H1 (cell line): ENCODE measurements around the gene IQCH.

Experiments
- CHD2 ChIP-seq: IDR thresholded peaks from 2 replicates; pipeline ENCODE4 v1.6.1; 2012; ENCODE audit warnings: low read length, improper control_type of control experiment
- CTCF ChIP-seq, 3 experiments: IDR thresholded peaks; 1 replicate in 2 of 3; 2 replicates in 1 of 3; pipeline versions ENCODE4 v1.5.1 to v1.6.1; 2011; ENCODE audit warnings: low read length in 3 of 3, mild to moderate bottlenecking in 3 of 3, inconsistent platforms in 2 of 3, low read depth in 1 of 3, moderate library complexity in 1 of 3; ENCODE audit not compliant: insufficient read depth in 1 of 3; ENCODE audit errors: control extremely low read depth in 1 of 3
- EP300 ChIP-seq, 2 experiments: IDR thresholded peaks; 1 replicate in 1 of 2; 2 replicates in 1 of 2; pipeline ENCODE4 v1.6.1; 2011 to 2012; ENCODE audit warnings: low read depth in 2 of 2, low read length in 2 of 2, mild to moderate bottlenecking in 2 of 2, borderline replicate concordance in 1 of 2, inconsistent platforms in 1 of 2, moderate library complexity in 1 of 2
- EZH2 ChIP-seq: fragments of 200-600 bp; sonication (generic); IDR thresholded peaks from 2 replicates; pipeline ENCODE4 v1.7.1; 2012; ENCODE audit warnings: low read depth, mild to moderate bottlenecking, moderate library complexity, low read length, inconsistent platforms; ENCODE audit not compliant: severe bottlenecking
- POLR2A ChIP-seq, 2 experiments: IDR thresholded peaks; 1 replicate in 1 of 2; 2 replicates in 1 of 2; pipeline ENCODE4 v1.6.1; 2011; ENCODE audit warnings: low read depth in 2 of 2, low read length in 2 of 2, mild to moderate bottlenecking in 2 of 2; ENCODE audit errors: control extremely low read depth in 1 of 2
- RFX5 ChIP-seq: IDR thresholded peaks from 2 replicates; pipeline ENCODE4 v1.6.1; 2011; ENCODE audit warnings: low read depth, low read length, improper control_type of control experiment, borderline replicate concordance
- SIN3A ChIP-seq, 2 experiments: IDR thresholded peaks in 1 of 2; conservative IDR thresholded peaks in 1 of 2; 2 replicates each; pipeline ENCODE4 v1.6.1; 2011 to 2012; ENCODE audit warnings: low read length in 2 of 2, improper control_type of control experiment in 1 of 2, low read depth in 1 of 2, mild to moderate bottlenecking in 1 of 2
- SIX5 ChIP-seq: IDR thresholded peaks from 2 replicates; pipeline ENCODE4 v1.6.1; 2011; ENCODE audit warnings: mild to moderate bottlenecking, low read depth, low read length
- SP1 ChIP-seq: IDR thresholded peaks from 2 replicates; pipeline ENCODE4 v1.6.1; 2011; ENCODE audit warnings: low read depth, low read length
- TEAD4 ChIP-seq: IDR thresholded peaks from 2 replicates; pipeline ENCODE4 v1.6.1; 2012; ENCODE audit warnings: low read depth, low read length, inconsistent platforms, mixed read lengths
- YY1 ChIP-seq: IDR thresholded peaks from 2 replicates; pipeline ENCODE4 v1.6.1; 2011; ENCODE audit warnings: low read depth, mild to moderate bottlenecking, low read length
- TF ChIP-seq, protein P1 (sequence below): IDR thresholded peaks from 2 replicates; pipeline ENCODE4 v1.6.1; 2011; ENCODE audit warnings: low read depth, mild to moderate bottlenecking, low read length; ENCODE audit not compliant: insufficient read depth
- TF ChIP-seq, protein P2 (sequence below): IDR thresholded peaks from 2 replicates; pipeline ENCODE4 v1.6.1; 2012; ENCODE audit warnings: low read length, inconsistent platforms

- no peak for TF ChIP-seq CTCF (IDR thresholded peaks at IDR 0.05; ENCODE audit: control extremely low read depth in 1 of 3, insufficient read depth in 1 of 3, low read depth in 1 of 3, low read length in 3 of 3)
- TF ChIP-seq YY1: no peak
- no peak for TF ChIP-seq POLR2A (IDR thresholded peaks at IDR 0.05; ENCODE audit: control extremely low read depth in 1 of 2, low read depth in 2 of 2, low read length in 2 of 2)
- no peak for TF ChIP-seq EZH2
- TF ChIP-seq TEAD4: no peak
- TF ChIP-seq SIX5: no peak
- TF ChIP-seq SP1: no peak
- TF ChIP-seq SIN3A (conservative IDR thresholded peaks at IDR 0.05 in 1 of 2, IDR thresholded peaks at IDR 0.05 in 1 of 2; ENCODE audit: low read depth in 1 of 2, low read length in 2 of 2): no peak
- TF ChIP-seq, protein P1, sequence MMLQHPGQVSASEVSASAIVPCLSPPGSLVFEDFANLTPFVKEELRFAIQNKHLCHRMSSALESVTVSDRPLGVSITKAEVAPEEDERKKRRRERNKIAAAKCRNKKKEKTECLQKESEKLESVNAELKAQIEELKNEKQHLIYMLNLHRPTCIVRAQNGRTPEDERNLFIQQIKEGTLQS: no peak
- TF ChIP-seq, protein P2, sequence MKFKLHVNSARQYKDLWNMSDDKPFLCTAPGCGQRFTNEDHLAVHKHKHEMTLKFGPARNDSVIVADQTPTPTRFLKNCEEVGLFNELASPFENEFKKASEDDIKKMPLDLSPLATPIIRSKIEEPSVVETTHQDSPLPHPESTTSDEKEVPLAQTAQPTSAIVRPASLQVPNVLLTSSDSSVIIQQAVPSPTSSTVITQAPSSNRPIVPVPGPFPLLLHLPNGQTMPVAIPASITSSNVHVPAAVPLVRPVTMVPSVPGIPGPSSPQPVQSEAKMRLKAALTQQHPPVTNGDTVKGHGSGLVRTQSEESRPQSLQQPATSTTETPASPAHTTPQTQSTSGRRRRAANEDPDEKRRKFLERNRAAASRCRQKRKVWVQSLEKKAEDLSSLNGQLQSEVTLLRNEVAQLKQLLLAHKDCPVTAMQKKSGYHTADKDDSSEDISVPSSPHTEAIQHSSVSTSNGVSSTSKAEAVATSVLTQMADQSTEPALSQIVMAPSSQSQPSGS: no peak
- TF ChIP-seq EP300 (IDR thresholded peaks at IDR 0.05; ENCODE audit: borderline replicate concordance in 1 of 2, low read depth in 2 of 2, low read length in 2 of 2): no peak
- TF ChIP-seq RFX5: no peak
- no peak for TF ChIP-seq CHD2
These were observed 153.2 kb downstream of the IQCH start for GRCh38 chr15:67407786-67408185.
